ENCODE results near the gene PRR33.

Gene PRR33

GRCh38 chr11:1906181-1906580 lies 14.5 kb upstream of the PRR33 start:
- H2AFZ ChIP-seq (ENCODE audit: low read length) = peak overlapping the region; percentile 75
- no peaks in the 10 kb centered on the region for H3F3A ChIP-seq (ENCODE audit: low read depth)
- peak overlapping the region; percentile 50 for H3K4me3 ChIP-seq (ENCODE audit: low read length, poor library complexity, severe bottlenecking)
- no peaks in the 10 kb centered on the region for H3K9me2 ChIP-seq (replicated peaks; ENCODE audit: low read depth, low read length)
- no peaks in the 10 kb centered on the region for H3K27me3 ChIP-seq (ENCODE audit: insufficient read depth, low read length, poor library complexity, severe bottlenecking)
- H3K9ac ChIP-seq (ENCODE audit: low read depth, low read length, poor library complexity, severe bottlenecking) = peak overlapping the region; percentile 74
- no peaks in the 10 kb centered on the region for H3K36me3 ChIP-seq (ENCODE audit: insufficient read depth, low read length)
- H4K20me1 ChIP-seq (ENCODE audit: insufficient read depth, low read length, poor library complexity, severe bottlenecking) = no peaks in the 10 kb centered on the region
- peaks cover 21% of the 10 kb centered on the region for H3K4me1 ChIP-seq (ENCODE audit: insufficient read depth, low read length, poor library complexity, severe bottlenecking)
- no peaks in the 10 kb centered on the region for H3K79me2 ChIP-seq (ENCODE audit: insufficient read depth, low read length)
- no peak for TF ChIP-seq EZH2phosphoT487 (IDR thresholded peaks at IDR 0.05; ENCODE audit: borderline replicate concordance)
- TF ChIP-seq CTCF (conservative IDR thresholded peaks at IDR 0.05; ENCODE audit: low read length) = no peak
- peak overlapping the region; percentile 76 for H3K4me2 ChIP-seq (ENCODE audit: low read depth, low read length, poor library complexity, severe bottlenecking)
- no peaks in the 10 kb centered on the region for H3K9me3 ChIP-seq (ENCODE audit: insufficient read depth, low read depth, low read length)

- no peak for TF ChIP-seq EZH2phosphoT487 (IDR thresholded peaks at IDR 0.05; ENCODE audit: borderline replicate concordance)
- no peak for TF ChIP-seq CTCF (conservative IDR thresholded peaks at IDR 0.05; ENCODE audit: low read length)
- Histone ChIP-seq H4K20me1 (ENCODE audit: insufficient read depth, low read length, poor library complexity, severe bottlenecking) (no peaks in the 10 kb centered on the region), H3K9ac (ENCODE audit: low read depth, low read length, poor library complexity, severe bottlenecking) (no peak overlapping the region), H3K9me2 (replicated peaks; ENCODE audit: low read depth, low read length) (no peaks in the 10 kb centered on the region), H3K27me3 (ENCODE audit: insufficient read depth, low read length, poor library complexity, severe bottlenecking) (no peaks in the 10 kb centered on the region), H3K4me3 (ENCODE audit: low read length, poor library complexity, severe bottlenecking) (no peak overlapping the region), H3K36me3 (ENCODE audit: insufficient read depth, low read length) (no peaks in the 10 kb centered on the region), H3K4me2 (ENCODE audit: low read depth, low read length, poor library complexity, severe bottlenecking) (no peak overlapping the region), H3K9me3 (ENCODE audit: insufficient read depth, low read depth, low read length) (no peaks in the 10 kb centered on the region), H2AFZ (ENCODE audit: low read length) (no peak overlapping the region), H3K79me2 (ENCODE audit: insufficient read depth, low read length) (no peaks in the 10 kb centered on the region), H3K4me1 (ENCODE audit: insufficient read depth, low read length, poor library complexity, severe bottlenecking) (no peaks in the 10 kb centered on the region), H3F3A (ENCODE audit: low read depth) (no peaks in the 10 kb centered on the region)
These were observed 8.0 kb upstream of the PRR33 start for GRCh38 chr11:1899686-1900085.

GRCh38 chr11:1899090-1899489 lies 7.4 kb upstream of the PRR33 start:
- Histone ChIP-seq H3K79me2 (ENCODE audit: insufficient read depth, low read length) (no peaks in the 10 kb centered on the region), H3K9me3 (ENCODE audit: insufficient read depth, low read depth, low read length) (no peaks in the 10 kb centered on the region), H3K9me2 (replicated peaks; ENCODE audit: low read depth, low read length) (no peaks in the 10 kb centered on the region), H3K9ac (ENCODE audit: low read depth, low read length, poor library complexity, severe bottlenecking) (no peak overlapping the region), H2AFZ (ENCODE audit: low read length) (no peak overlapping the region), H3K36me3 (ENCODE audit: insufficient read depth, low read length) (no peaks in the 10 kb centered on the region), H3K4me1 (ENCODE audit: insufficient read depth, low read length, poor library complexity, severe bottlenecking) (no peaks in the 10 kb centered on the region), H3K27me3 (ENCODE audit: insufficient read depth, low read length, poor library complexity, severe bottlenecking) (no peaks in the 10 kb centered on the region), H3K4me3 (ENCODE audit: low read length, poor library complexity, severe bottlenecking) (no peak overlapping the region), H3F3A (ENCODE audit: low read depth) (no peaks in the 10 kb centered on the region), H3K4me2 (ENCODE audit: low read depth, low read length, poor library complexity, severe bottlenecking) (no peak overlapping the region), H4K20me1 (ENCODE audit: insufficient read depth, low read length, poor library complexity, severe bottlenecking) (no peaks in the 10 kb centered on the region)
- TF ChIP-seq EZH2phosphoT487 (IDR thresholded peaks at IDR 0.05; ENCODE audit: borderline replicate concordance) (no peak), CTCF (conservative IDR thresholded peaks at IDR 0.05; ENCODE audit: low read length) (no peak)
